ENCODE data around the gene TROAP.
A peak's percentile ranks its signal among the peaks of the same experiment; 100 is the strongest.

TROAP gene

DNA sequence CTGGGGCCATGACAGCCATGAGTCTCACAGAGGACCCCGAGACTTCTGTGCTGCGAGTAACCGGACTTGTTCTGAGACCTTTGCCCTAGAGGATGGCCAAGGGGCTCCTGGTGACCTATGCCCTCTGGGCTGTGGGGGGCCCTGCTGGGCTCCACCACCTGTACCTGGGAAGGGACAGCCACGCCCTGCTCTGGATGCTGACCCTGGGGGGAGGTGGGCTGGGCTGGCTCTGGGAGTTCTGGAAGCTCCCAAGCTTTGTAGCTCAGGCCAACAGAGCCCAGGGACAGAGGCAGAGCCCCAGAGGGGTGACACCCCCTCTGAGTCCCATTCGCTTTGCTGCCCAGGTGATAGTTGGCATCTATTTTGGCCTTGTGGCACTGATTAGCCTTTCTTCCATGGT lies 25.7 kb downstream of the TROAP start:
- DNase-seq: no peak
- TF ChIP-seq POLR2A (IDR thresholded peaks at IDR 0.05; ENCODE audit: low read length) (no peak), GATA1 (IDR thresholded peaks at IDR 0.05; ENCODE audit: low read depth, low read length) (no peak)

DNA sequence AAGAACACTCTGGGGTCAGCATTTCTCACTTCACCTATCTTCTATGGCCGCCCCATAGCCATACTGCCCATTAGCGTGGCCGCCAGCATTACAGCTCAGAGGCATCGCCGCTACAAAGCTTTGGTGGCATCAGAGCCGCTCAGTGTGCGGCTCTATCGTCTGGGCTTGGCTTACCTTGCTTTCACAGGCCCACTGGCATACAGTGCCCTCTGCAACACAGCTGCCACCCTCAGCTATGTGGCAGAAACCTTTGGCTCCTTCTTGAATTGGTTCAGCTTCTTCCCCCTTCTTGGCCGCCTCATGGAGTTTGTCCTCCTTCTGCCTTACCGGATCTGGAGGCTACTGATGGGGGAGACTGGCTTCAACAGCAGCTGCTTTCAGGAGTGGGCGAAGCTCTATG lies 26.2 kb downstream of the TROAP start:
- no peak for DNase-seq
- TF ChIP-seq POLR2A (IDR thresholded peaks at IDR 0.05; ENCODE audit: low read length): no peak
- TF ChIP-seq GATA1 (IDR thresholded peaks at IDR 0.05; ENCODE audit: low read depth, low read length): no peak

DNA sequence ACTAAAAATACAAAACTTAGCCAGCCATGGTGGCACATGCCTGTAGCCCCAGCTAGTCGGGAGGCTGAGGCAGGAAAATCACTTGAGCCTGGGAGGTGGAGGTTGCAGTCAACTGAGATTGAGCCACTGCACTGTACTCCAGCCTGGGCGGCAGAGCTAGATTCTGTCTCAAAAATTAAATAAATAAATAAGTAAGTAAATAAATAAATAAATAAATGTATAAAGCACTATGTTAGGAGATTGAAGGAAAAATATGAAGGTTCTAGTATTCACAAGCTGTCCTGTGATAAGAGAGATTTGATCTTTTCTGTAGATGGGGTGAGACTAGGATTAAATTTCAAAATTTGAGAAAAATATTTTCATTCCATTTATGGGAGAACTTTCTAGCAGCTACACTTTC lies 29.3 kb downstream of the TROAP start:
- DNase-seq: no peak
- TF ChIP-seq POLR2A (IDR thresholded peaks at IDR 0.05; ENCODE audit: low read length): no peak
- no peak for TF ChIP-seq GATA1 (IDR thresholded peaks at IDR 0.05; ENCODE audit: low read depth, low read length)

DNA sequence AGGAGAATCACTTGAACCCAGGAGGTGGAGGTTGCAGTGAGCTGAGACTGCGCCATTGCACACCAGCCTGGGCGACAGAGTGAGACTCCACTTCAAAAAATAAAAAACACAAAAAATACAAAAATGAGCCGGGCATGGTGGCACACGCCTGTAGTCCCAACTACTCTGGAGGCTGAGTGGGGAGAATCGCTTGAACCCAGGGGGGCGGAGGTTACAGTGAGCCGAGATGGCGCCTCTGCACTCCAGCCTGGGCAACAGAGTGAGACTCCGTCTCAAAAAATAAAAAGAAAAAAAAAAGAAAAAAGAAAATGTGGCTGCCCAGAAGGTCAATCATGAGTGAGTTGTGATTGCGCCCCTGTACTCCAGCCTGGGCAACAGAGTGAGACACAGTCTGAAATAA lies 32.9 kb downstream of the TROAP start:
- no peak for TF ChIP-seq POLR2A (IDR thresholded peaks at IDR 0.05; ENCODE audit: low read length)
- no peak for TF ChIP-seq GATA1 (IDR thresholded peaks at IDR 0.05; ENCODE audit: low read depth, low read length)

DNA sequence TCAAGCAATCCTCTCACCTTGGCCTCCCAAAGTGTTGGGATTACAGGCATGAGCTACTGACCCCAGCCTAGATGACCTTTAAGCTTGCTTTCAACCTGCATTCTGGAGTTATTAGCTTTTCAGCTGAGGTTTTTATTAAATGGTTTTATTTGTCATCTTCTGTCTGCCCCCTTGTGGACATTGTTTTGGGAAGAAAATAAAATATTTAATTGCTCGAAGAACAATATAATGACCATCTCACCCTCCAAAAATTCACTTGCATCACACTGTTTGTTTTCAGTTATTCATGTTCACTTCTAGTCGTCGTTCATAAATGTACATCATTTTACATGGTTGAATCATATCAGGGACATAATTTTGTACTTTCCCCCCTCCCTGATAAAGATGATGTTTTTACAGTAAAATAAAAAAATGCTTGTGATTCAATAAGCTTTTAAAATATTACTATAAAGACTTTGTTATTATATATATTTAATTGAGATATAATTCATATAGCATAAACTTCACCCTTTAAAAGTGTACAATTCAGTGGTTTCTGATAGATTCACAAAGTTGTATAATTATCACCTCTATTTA lies 34.1 kb downstream of the TROAP start:
- TF ChIP-seq POLR2A (IDR thresholded peaks at IDR 0.05; ENCODE audit: low read length) (no peak), GATA1 (IDR thresholded peaks at IDR 0.05; ENCODE audit: low read depth, low read length) (no peak)
- peak; percentile 42 to 57 for DNase-seq

More for the DNA sequence above, 32.9 kb downstream of the TROAP start:
- no peak for DNase-seq

DNA sequence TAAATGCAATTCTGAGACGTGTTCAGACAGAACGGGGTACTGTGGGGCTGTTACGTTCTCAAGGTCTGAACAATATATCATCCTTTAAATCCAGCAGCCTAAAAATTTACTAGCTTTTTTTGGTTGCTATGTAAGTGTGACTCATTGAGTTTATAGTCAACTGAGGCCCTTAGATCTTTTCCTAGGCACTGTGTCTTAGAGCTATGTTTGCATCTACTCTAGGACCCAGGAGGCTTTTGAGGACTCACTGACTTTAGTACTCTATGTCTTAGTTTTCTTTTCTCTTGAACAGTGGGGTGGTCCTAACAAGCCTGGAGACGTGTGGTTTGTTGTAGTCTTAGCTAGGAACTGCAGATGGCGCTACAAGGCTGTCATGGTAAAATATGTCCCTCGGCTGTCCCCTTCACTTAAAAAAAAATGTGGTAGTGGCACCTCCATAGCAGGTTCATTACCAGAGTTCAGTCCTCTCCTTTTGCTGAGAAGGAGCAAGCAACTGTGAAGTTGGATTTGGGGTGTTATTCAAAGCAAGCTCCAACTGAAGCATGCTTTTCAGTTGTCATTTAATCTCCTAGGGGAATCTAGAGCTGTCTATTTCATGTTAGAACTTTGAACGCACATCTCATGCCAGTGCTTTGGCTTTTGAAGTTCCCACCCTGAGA lies 35.6 kb downstream of the TROAP start:
- DNase-seq: peak; percentile 78 to 87
- no peak for TF ChIP-seq POLR2A (IDR thresholded peaks at IDR 0.05; ENCODE audit: low read length)
- TF ChIP-seq GATA1 (IDR thresholded peaks at IDR 0.05; ENCODE audit: low read depth, low read length): no peak

DNA sequence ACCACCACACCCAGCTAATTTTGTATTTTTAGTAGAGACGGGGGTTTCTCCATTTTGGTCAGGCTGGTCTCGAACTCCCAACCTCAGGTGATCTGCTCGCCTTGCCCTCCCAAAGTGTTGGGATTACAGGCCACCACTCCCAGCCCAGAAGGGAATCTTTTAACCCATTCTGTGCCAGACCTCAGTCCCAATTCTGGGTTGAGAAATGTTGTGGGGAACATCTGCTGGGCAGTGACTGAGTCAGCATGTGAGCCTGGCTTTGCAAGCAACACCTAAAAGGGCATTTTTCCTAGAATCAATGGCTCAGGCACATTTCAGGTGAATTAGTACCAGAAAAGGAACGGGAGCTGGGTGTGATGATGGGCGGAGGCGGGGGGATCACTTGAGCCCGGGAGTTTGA lies 36.6 kb downstream of the TROAP start:
- no peak for DNase-seq
- TF ChIP-seq GATA1 (IDR thresholded peaks at IDR 0.05; ENCODE audit: low read depth, low read length): no peak
- no peak for TF ChIP-seq POLR2A (IDR thresholded peaks at IDR 0.05; ENCODE audit: low read length)

DNA sequence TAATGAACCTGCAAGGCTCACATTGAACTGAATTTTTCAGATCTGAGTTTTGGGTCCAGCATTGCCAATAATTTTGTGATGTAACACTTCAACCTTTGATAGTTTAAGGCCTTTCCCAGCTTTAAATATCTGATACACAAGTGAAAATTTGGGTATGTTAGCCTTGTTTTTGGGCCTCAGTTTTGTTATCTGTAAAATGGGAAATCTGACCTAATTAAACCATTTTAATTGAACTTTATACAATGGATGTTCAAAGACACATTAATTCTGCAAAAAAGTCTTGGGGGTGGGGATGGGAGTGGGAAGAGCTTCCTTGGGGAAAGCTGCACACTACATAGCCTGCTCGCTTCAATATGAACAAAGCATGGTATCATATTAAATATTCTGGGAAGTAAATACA lies 39.0 kb downstream of the TROAP start:
- TF ChIP-seq GATA1 (IDR thresholded peaks at IDR 0.05; ENCODE audit: low read depth, low read length): no peak
- no peak for TF ChIP-seq POLR2A (IDR thresholded peaks at IDR 0.05; ENCODE audit: low read length)
- DNase-seq: no peak

DNA sequence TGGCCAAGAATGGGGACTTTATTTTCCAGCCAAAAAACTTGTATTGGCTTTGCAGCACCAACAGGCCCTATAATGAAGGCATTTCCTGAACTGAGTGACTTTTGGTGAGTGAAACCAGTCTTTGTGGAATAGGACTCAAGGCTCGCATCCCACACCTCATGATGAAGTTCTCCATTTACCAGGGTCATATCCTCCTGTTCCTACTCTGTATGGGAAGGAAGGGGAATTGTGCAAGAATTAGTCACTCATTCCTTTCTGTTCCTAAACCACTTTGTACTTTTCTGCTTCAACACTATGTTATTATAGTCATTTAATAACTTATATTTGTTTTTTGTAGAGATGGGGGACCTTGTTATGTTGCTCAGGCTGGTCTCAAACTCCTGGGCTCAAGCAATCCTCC lies 41.9 kb downstream of the TROAP start:
- TF ChIP-seq POLR2A (IDR thresholded peaks at IDR 0.05; ENCODE audit: low read length) (no peak), GATA1 (IDR thresholded peaks at IDR 0.05; ENCODE audit: low read depth, low read length) (no peak)
- no peak for DNase-seq

DNA sequence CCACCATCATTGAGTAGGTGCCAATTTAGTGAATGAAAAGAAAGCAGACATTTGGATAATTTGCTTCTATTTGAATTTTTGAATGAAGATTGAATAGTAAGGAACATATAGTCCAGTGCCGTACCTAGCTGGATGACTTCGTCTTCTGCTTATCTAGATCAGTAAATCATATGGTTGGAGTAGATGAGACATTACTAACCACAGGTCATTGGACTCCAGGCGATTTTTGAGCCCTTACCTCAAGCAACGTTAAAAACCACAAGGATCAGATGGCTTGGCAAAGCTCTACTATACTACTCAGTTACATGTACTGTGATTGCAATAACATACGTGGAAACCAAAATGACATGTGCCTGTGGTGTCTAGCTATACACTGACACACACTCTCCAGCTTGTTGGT lies 42.5 kb downstream of the TROAP start:
- TF ChIP-seq GATA1 (IDR thresholded peaks at IDR 0.05; ENCODE audit: low read depth, low read length) (no peak), POLR2A (IDR thresholded peaks at IDR 0.05; ENCODE audit: low read length) (no peak)

DNA sequence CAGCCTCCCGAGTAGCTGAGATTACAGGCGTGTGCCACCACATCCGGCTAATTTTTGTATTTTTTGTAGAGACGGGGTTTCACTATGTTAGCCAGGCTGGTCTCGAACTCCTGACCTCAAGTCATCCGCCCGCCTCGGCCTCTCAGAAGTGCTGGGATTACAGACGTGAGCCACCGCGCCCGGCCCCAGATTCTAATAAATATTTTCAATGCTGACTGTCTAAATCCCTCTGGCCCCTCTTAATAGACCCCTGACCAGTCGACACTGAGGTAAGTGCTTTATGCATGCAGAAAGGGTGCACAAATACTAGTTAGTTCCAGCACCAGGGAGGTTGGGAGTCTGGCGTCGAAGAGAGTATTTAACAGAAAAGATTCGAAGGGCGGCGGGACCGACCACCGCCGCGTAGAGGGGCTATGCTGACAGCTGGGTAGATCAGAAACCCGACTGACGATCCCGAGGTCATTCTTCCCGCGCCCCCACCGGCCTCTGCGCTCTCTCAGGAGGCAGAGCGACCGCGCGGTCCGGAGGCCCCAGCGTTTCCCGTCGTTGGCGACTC lies 43.1 kb downstream of the TROAP start:
- peak in 1 of 2 experiments; percentile 79 for DNase-seq
- no peak for TF ChIP-seq GATA1 (IDR thresholded peaks at IDR 0.05; ENCODE audit: low read depth, low read length)
- TF ChIP-seq POLR2A (IDR thresholded peaks at IDR 0.05; ENCODE audit: low read length): no peak

More for the DNA sequence above, 42.5 kb downstream of the TROAP start:
- peak; percentile 47 to 65 for DNase-seq

DNA sequence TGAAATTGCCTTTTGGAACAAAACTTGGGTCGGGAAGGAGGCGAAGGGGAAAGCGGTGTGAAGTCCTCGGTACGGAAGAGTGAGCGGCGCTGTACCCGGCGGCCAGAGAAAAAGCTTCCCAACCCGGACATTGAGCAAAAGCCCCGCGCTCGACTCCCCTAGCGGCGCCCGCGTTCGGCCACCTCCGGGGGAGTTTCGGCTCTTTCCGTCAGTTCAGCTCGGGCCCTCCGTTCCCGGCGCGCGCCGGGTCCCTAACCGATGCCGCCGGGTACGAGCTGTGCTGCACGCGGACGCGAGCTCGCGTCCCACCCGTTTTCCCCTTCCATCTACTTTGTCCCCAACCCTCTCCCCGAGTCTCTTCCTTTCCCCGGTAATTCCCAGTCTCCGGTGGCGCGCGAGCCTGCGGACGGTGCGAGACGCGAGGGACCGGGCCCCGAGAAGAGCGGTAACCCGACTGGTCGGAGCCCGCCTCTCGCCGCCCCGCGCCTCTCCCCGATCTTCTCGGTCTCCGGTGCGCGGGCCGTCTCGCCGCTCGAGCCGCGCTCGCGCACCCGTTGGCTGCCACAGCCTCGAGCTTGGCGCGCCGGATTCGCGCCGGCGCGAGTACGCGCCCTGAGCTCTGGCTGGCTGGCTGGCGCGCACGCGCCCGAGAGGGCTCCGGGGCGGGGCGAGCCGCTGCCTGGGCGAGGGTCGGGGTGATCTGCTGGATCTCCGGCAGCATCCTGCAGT lies 43.8 kb downstream of the TROAP start:
- peak; percentile 90 for DNase-seq
- peak; percentile 89 for TF ChIP-seq POLR2A (IDR thresholded peaks at IDR 0.05; ENCODE audit: low read length)
- TF ChIP-seq GATA1 (IDR thresholded peaks at IDR 0.05; ENCODE audit: low read depth, low read length): no peak

DNA sequence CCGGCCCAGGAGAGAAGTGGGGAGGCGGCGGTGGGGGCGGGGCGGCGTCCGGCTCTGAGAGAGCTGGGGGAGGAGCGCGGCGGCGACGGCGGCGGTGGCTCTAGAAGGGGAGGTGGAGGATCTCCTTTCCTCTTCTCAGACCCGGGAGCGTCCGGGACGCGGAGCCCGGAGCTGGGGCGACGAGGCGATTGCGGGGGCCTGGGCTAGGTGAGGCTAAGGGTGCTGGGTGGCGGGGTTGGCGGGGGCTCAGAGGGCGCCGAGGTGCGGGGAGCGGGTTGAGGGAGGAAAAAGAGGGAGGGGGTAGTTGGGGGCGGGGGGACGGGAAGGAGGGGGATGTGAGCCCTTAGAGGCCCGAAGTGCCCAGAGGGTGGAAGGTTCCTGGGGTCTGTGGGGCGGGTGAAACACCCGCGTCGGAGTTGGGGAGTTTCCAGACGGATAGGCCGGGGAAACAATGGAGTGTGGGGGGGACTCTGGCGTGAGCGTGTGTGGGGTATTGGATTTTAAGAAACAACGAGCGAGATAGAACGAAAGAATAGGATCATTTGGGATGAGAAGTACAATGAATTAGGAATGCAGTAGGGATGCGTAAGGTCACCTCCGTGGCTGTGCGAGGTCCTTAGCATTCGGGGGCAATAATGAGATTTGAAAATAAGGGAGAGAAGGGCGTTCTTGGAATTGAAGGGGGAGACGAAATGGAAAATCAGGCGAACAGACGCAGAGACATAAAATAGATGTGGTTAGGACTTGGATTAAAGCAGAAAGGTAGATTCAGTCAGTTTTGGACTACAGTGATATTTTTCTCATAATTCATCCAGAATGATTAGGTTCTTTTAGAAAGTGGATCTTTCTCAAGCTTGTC lies 44.6 kb downstream of the TROAP start, which contains the start of gene SPATS2:
SPATS2 (plus strand) TSS at position 82 of the 859 bp plus-strand sequence. CDS start 93,551 bp downstream, outside the sequence.
- DNase-seq: peak; percentile 39 to 46
- TF ChIP-seq GATA1 (IDR thresholded peaks at IDR 0.05; ENCODE audit: low read depth, low read length) (no peak), POLR2A (IDR thresholded peaks at IDR 0.05; ENCODE audit: low read length) (no peak)

Measured in erythroblast (primary cell).